HEK293 (cell line): Measurements from ENCODE around the gene KRT73.

Source experiments
- CTCF ChIP-seq: fragments of 450-650 bp; formaldehyde crosslinking; IDR thresholded peaks from 2 replicates; pipeline ENCODE4 v1.5.1; 2016; ENCODE audit warnings: missing biosample characterization, missing genetic modification characterization
- SP2 ChIP-seq: fragments of 450-650 bp; formaldehyde crosslinking; IDR thresholded peaks from 2 replicates; pipeline ENCODE4 v1.5.1; 2016; ENCODE audit warnings: missing biosample characterization, missing genetic modification characterization
- ZBTB21 ChIP-seq: fragments of 450-650 bp; formaldehyde crosslinking; IDR thresholded peaks from 2 replicates; pipeline ENCODE4 v1.5.1; 2017; ENCODE audit warnings: missing biosample characterization, missing genetic modification characterization
- ZNF24 ChIP-seq: fragments of 450-650 bp; formaldehyde crosslinking; IDR thresholded peaks from 2 replicates; pipeline ENCODE4 v1.5.1; 2016; ENCODE audit warnings: missing biosample characterization, missing genetic modification characterization
- ZSCAN5A ChIP-seq: fragments of 450-650 bp; formaldehyde crosslinking; IDR thresholded peaks from 2 replicates; pipeline ENCODE4 v1.5.1; 2016; ENCODE audit warnings: missing biosample characterization, missing genetic modification characterization

DNA sequence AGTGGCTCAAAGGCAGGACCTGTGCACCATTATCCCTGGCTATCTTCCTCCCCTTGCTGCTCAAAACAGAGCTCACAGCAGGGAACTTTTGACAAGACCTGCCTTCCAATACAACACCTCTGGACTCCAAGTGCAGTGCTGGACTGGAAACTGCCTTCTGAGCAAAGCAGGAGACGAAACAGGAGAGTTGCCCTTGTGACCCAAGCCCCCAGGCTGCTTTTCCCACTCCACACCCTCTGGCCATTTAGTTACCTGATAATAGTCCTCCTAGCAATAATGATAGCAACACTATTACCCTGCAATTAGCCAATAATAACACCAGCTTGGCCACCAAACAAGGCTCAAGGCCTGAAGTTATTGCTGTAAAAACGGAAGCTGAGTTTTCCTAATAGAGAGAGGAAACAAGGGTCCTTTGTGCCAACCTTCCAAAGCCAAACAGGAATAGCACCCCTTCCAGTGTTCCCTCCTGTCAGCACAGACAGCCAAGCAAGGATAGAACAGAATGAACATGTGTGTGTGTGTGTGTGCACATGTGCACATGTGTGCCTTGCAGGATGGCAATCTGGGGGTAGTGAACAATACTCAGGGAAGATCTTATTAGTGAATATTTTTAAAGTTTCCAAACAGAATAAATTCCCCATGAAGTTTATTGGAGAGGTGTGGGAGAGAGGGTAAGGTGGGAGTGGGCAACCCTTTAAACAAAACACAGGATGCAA is 9.2 kb upstream of the KRT73 start:
- TF ChIP-seq ZNF24 (tag by site-specific recombination) (no peak), CTCF (no peak), ZBTB21 (tag by site-specific recombination) (no peak), ZSCAN5A (no peak), SP2 (tag by site-specific recombination) (no peak)
